ENCODE data around the gene SNED1. TPM values are rescaled to one million over a fixed set of nuclear protein-coding genes. Genes with fewer than 3 reads are reported as not detected.

The SNED1 gene
- polyA plus RNA-seq, 3 donors, result 0.02 to 3.4 (median 0.12) TPM

- TF ChIP-seq CTCF (IDR thresholded peaks at IDR 0.05), result no peak
- no peaks in the 10 kb centered on the region for H3K4me1 Mint-ChIP-seq
- intact Hi-C loops (cut with micrococcal nuclease), result no loop called here
Observed at GRCh38 chr2:241072553-241073165, 74.2 kb downstream of the SNED1 start.

GRCh38 chr2:241073166-241074064 is 75.0 kb downstream of the SNED1 start:
- peaks cover 0 to 2% (median 0%) of the 10 kb centered on the region in 7 donors for H3K9me3 Mint-ChIP-seq
- no peak for TF ChIP-seq CTCF (IDR thresholded peaks at IDR 0.05)
- intact Hi-C loops (cut with micrococcal nuclease), result no loop called here
- Histone ChIP-seq H4K20me1 (ENCODE audit: insufficient read depth, low read length) (no peaks in the 10 kb centered on the region), H3K4me3 (replicated peaks in 1 of 3; ENCODE audit: low read depth in 2 of 3, low read length in 3 of 3) (no peak overlapping the region), H3K27me3 (ENCODE audit: control insufficient read depth in 2 of 2, insufficient read depth in 2 of 2, low read length in 2 of 2) (no peaks in the 10 kb centered on the region), H3K4me2 (replicated peaks; ENCODE audit: extremely low read depth, low read length, poor library complexity, severe bottlenecking) (no peak overlapping the region), H3K36me3 (replicated peaks in 1 of 2; ENCODE audit: control insufficient read depth in 1 of 2, insufficient read depth in 2 of 2, low read length in 2 of 2) (peaks cover 4 to 18% of the 10 kb centered on the region in 2 donors), H3K4me1 (ENCODE audit: control insufficient read depth in 1 of 2, insufficient read depth in 2 of 2, low read length in 2 of 2) (no peaks in the 10 kb centered on the region), H3K79me2 (ENCODE audit: insufficient read depth, low read length) (no peaks in the 10 kb centered on the region), H3K9me3 (replicated peaks in 1 of 2; ENCODE audit: control insufficient read depth in 1 of 2, insufficient read depth in 1 of 2, low read length in 2 of 2) (no peaks in the 10 kb centered on the region), H2AFZ (ENCODE audit: insufficient read depth, low read depth, low read length, poor library complexity, severe bottlenecking) (no peak overlapping the region), H3K9ac (ENCODE audit: insufficient read depth, low read length, poor library complexity, severe bottlenecking) (no peak overlapping the region), H3K27ac (ENCODE audit: low read depth in 1 of 2, low read length in 2 of 2) (no peak overlapping the region)
- 91% methylated on average over 23 of the region's 25 CpGs for WGBS (ENCODE audit: insufficient coverage)
- H3K4me1 Mint-ChIP-seq, result no peaks in the 10 kb centered on the region
- peaks cover 16 to 17% of the 10 kb centered on the region in 2 donors for H3K36me3 Mint-ChIP-seq
- no peak overlapping the region for H3K4me3 Mint-ChIP-seq
- H3K27ac Mint-ChIP-seq, result no peak overlapping the region
- H3K27me3 Mint-ChIP-seq (ENCODE audit: low read depth in 3 of 3), result peaks cover 0 to 7% (median 3%) of the 10 kb centered on the region in 3 donors
- DNase-seq, result no peak

More at GRCh38 chr2:241072553-241073165, 74.2 kb downstream of the SNED1 start:
- Mint-ChIP-seq H3K27me3 (ENCODE audit: low read depth in 3 of 3) (peaks cover 0 to 7% (median 3%) of the 10 kb centered on the region in 3 donors), H3K27ac (no peak overlapping the region), H3K9me3 (peaks cover 0 to 2% (median 0%) of the 10 kb centered on the region in 7 donors), H3K36me3 (peaks cover 16 to 17% of the 10 kb centered on the region in 2 donors), H3K4me3 (no peak overlapping the region)
- H2AFZ ChIP-seq (ENCODE audit: insufficient read depth, low read depth, low read length, poor library complexity, severe bottlenecking), result no peak overlapping the region
- no peak overlapping the region for H3K4me2 ChIP-seq (replicated peaks; ENCODE audit: extremely low read depth, low read length, poor library complexity, severe bottlenecking)
- H3K4me3 ChIP-seq (replicated peaks in 1 of 3; ENCODE audit: low read depth in 2 of 3, low read length in 3 of 3), result no peak overlapping the region
- no peaks in the 10 kb centered on the region for H3K79me2 ChIP-seq (ENCODE audit: insufficient read depth, low read length)
- peaks cover 4 to 18% of the 10 kb centered on the region in 2 donors for H3K36me3 ChIP-seq (replicated peaks in 1 of 2; ENCODE audit: control insufficient read depth in 1 of 2, insufficient read depth in 2 of 2, low read length in 2 of 2)
- no peaks in the 10 kb centered on the region for H3K9me3 ChIP-seq (replicated peaks in 1 of 2; ENCODE audit: control insufficient read depth in 1 of 2, insufficient read depth in 1 of 2, low read length in 2 of 2)
- H3K27me3 ChIP-seq (ENCODE audit: control insufficient read depth in 2 of 2, insufficient read depth in 2 of 2, low read length in 2 of 2), result no peaks in the 10 kb centered on the region
- no peaks in the 10 kb centered on the region for H4K20me1 ChIP-seq (ENCODE audit: insufficient read depth, low read length)
- DNase-seq, result no peak
- no peak overlapping the region for H3K27ac ChIP-seq (ENCODE audit: low read depth in 1 of 2, low read length in 2 of 2)
- no peaks in the 10 kb centered on the region for H3K4me1 ChIP-seq (ENCODE audit: control insufficient read depth in 1 of 2, insufficient read depth in 2 of 2, low read length in 2 of 2)
- H3K9ac ChIP-seq (ENCODE audit: insufficient read depth, low read length, poor library complexity, severe bottlenecking), result no peak overlapping the region
- 96% methylated on average over 13 of the region's 14 CpGs for WGBS (ENCODE audit: insufficient coverage)

Data from CD14-positive monocyte (primary cell).